DOHH2 (cell line): ENCODE results near the gene NBPF1.
"Not testable (repeated sequence)": the region's sequence is repeated elsewhere in the genome, so short reads cannot be mapped to it uniquely, and the experiment has no call there.

Experiments
- H3F3A ChIP-seq: fragments of 200-600 bp; sonication (generic), shearing (Covaris generic); 2 replicates; pipeline ENCODE4 v1.6.0; 2016; ENCODE audit warnings: antibody characterized with exemption, mild to moderate bottlenecking; ENCODE audit not compliant: control insufficient read depth, insufficient read depth
- H3K27ac ChIP-seq: fragments of 200-600 bp; sonication (generic); 2 replicates; pipeline ENCODE4 v1.5.1; 2014; ENCODE audit warnings: low read depth, mild to moderate bottlenecking, low read length, moderate library complexity
- H3K27me3 ChIP-seq: fragments of 200-600 bp; sonication (generic); 2 replicates; pipeline ENCODE4 v1.6.1; 2014; ENCODE audit warnings: mild to moderate bottlenecking, low read length, mixed read lengths; ENCODE audit not compliant: control insufficient read depth
- H3K36me3 ChIP-seq: fragments of 200-600 bp; sonication (generic); 2 replicates; pipeline ENCODE4 v1.6.1; 2014; ENCODE audit warnings: mild to moderate bottlenecking, low read length, moderate library complexity, mixed read lengths; ENCODE audit not compliant: control insufficient read depth
- H3K4me1 ChIP-seq: fragments of 200-600 bp; sonication (generic); 2 replicates; pipeline ENCODE4 v1.6.1; 2014; ENCODE audit warnings: mild to moderate bottlenecking, low read length, mixed read lengths; ENCODE audit not compliant: control insufficient read depth
- H3K4me2 ChIP-seq: fragments of 200-600 bp; sonication (generic); 2 replicates; pipeline ENCODE4 v1.6.0; 2014; ENCODE audit warnings: mild to moderate bottlenecking, low read length, moderate library complexity
- H3K4me3 ChIP-seq: fragments of 200-600 bp; sonication (generic); 2 replicates; pipeline ENCODE4 v1.5.1; 2014; ENCODE audit warnings: mild to moderate bottlenecking, low read length, mixed read lengths
- H3K79me2 ChIP-seq: fragments of 200-600 bp; sonication (generic); 2 replicates; pipeline ENCODE4 v1.6.1; 2014; ENCODE audit warnings: mild to moderate bottlenecking, low read length, mixed read lengths; ENCODE audit not compliant: control insufficient read depth
- H3K9me2 ChIP-seq: fragments of 200-600 bp; sonication (generic); replicated peaks from 2 replicates; pipeline ENCODE4 v1.6.1; 2014; ENCODE audit warnings: mild to moderate bottlenecking, low read length, mixed read lengths; ENCODE audit not compliant: control insufficient read depth
- H3K9me3 ChIP-seq: fragments of 200-600 bp; sonication (generic); 2 replicates; pipeline ENCODE4 v1.6.1; 2014; ENCODE audit warnings: antibody characterized with exemption, low read length, mixed read lengths; ENCODE audit not compliant: control insufficient read depth, insufficient read depth
- H4K20me1 ChIP-seq: fragments of 200-600 bp; sonication (generic); 2 replicates; pipeline ENCODE4 v1.6.0; 2014; ENCODE audit warnings: low read depth, mild to moderate bottlenecking, antibody characterized with exemption, low read length, moderate library complexity; ENCODE audit not compliant: control insufficient read depth, insufficient read depth

Gene NBPF1

DNA sequence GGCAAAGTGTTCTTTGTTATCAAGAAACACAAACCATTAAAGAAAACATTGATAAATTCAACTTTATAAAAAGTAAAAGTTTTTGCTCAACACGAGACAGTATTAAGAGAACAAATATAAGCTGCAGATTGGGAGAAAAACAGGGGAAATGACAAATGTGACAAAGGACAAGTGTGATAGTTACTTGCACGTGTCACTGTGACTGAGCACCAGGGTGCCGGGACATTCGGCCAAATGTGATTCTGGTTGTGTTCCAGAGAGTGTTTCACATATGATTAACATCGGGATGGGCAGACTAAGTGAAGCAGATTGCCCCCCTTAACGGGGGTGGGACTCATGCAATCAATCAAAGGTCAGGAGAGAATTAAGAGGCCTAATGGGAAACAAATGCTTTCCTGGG is 52.9 kb downstream of the NBPF1 start:
- H3K36me3 ChIP-seq, H4K20me1 ChIP-seq, H3K9me2 ChIP-seq, H3K79me2 ChIP-seq, H3F3A ChIP-seq, H3K27me3 ChIP-seq, H3K4me1 ChIP-seq, H3K4me3 ChIP-seq, H3K27ac ChIP-seq, H3K9me3 ChIP-seq, H3K4me2 ChIP-seq: not testable (repeated sequence)

DNA sequence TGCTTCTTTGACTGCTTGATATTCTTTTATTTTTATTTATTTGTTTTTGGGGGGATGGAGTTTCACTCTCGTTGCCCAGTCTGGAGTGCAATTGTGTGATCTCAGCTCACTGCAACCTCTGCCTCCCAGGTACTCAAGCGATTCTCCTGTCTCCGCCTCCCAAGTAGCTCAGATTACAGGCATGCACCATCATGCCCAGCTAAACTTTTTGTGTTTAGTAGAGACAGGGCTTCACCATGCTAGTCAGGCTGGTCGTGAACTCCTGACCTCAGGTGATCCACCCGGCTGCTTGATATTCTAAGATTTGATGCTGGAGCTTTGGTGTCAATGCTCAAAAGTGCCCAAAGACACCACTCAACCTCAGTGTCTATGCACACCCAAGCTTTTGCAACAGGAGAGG is 53.7 kb downstream of the NBPF1 start:
- H3F3A ChIP-seq, H3K4me3 ChIP-seq, H3K27me3 ChIP-seq, H3K9me3 ChIP-seq, H4K20me1 ChIP-seq, H3K79me2 ChIP-seq, H3K36me3 ChIP-seq, H3K4me1 ChIP-seq, H3K4me2 ChIP-seq, H3K27ac ChIP-seq, H3K9me2 ChIP-seq: not testable (repeated sequence)

DNA sequence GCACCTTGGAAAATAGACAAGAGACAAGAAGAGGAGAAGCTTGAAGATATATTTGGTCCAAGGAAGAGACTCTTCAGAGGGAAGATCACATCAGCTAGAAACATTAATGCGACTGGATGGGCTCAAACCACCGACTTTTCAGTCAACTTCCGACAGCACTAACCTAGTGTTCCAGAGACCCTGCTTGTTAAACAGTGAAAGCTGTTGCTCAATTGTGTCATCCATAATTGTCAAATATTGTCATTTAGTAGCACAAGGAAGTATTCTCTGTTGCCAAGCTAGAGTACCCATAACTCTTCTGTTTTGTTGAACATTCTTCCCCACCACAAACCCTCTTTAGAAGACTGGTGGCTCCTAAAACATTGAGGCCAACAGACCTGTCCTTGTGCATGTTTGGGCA is 56.3 kb downstream of the NBPF1 start:
- not testable (repeated sequence) for H3K79me2 ChIP-seq, H3K4me3 ChIP-seq, H3K27me3 ChIP-seq, H3K36me3 ChIP-seq, H3K27ac ChIP-seq, H3K9me2 ChIP-seq, H3F3A ChIP-seq, H3K4me1 ChIP-seq, H4K20me1 ChIP-seq, H3K9me3 ChIP-seq, H3K4me2 ChIP-seq

DNA sequence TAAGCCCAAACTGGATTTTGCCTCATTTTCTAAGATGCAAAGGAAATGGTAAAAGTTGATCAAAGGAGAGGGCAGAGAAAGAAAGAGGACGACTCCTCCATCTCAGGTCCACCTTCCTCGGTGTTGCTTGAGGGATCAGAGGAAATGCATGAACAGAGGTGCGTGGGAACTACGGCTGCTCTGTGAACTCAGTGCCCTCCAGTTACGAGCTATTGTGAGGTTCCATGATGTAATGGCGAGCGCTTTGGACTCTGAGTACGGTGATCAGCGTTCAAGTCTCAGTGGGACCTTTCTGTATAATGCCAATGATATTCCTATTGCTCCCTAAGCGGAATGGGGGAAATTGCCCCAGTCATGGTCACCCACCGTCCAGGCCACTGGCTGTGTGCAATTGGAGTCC is 60.1 kb downstream of the NBPF1 start:
- not testable (repeated sequence) for H3K4me3 ChIP-seq, H3K9me2 ChIP-seq, H3K4me1 ChIP-seq, H3K27ac ChIP-seq, H3K4me2 ChIP-seq, H3K27me3 ChIP-seq, H3K79me2 ChIP-seq, H3K36me3 ChIP-seq, H3F3A ChIP-seq, H3K9me3 ChIP-seq, H4K20me1 ChIP-seq

DNA sequence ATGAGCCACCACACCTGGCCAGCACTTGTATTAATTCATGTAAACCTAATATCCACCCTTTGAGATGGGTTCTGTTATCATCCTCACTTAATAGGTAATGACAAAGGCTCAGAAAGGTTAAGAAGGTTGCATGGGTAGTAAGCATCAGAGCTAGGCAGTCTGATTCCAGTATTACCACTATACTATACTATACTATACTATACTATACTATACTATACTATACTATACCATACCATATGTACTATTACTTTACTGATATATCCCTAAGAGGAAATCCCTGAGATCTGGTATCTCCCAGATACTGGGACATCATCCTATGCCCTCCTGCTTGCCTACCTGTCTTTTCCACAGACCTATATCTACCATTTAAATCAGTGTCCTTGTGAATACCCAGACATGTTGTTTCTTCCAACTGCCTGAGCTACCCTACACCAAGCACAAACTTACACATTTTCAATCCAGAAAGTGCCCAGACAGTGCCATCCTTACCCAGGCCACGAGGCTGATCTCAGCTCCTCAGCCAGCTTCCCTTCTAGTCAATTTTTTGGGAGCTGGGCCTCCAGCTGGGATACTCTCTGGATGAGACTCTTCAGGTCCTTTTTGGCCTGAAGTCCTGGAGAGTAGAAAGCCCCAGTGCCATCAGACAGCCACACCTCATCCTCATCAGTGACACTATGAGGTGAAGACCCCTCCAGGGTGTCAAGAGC is 63.0 kb downstream of the NBPF1 start:
- H3K36me3 ChIP-seq, H4K20me1 ChIP-seq, H3F3A ChIP-seq, H3K79me2 ChIP-seq, H3K27ac ChIP-seq, H3K4me1 ChIP-seq, H3K4me3 ChIP-seq, H3K9me3 ChIP-seq, H3K4me2 ChIP-seq, H3K9me2 ChIP-seq, H3K27me3 ChIP-seq: not testable (repeated sequence)

GRCh38 chr1:16549545-16549944 is 63.8 kb downstream of the NBPF1 start:
- H3F3A ChIP-seq, H3K9me3 ChIP-seq, H3K36me3 ChIP-seq, H3K4me3 ChIP-seq, H3K4me2 ChIP-seq, H3K27me3 ChIP-seq, H3K27ac ChIP-seq, H3K79me2 ChIP-seq, H3K9me2 ChIP-seq, H4K20me1 ChIP-seq, H3K4me1 ChIP-seq: not testable (repeated sequence)

DNA sequence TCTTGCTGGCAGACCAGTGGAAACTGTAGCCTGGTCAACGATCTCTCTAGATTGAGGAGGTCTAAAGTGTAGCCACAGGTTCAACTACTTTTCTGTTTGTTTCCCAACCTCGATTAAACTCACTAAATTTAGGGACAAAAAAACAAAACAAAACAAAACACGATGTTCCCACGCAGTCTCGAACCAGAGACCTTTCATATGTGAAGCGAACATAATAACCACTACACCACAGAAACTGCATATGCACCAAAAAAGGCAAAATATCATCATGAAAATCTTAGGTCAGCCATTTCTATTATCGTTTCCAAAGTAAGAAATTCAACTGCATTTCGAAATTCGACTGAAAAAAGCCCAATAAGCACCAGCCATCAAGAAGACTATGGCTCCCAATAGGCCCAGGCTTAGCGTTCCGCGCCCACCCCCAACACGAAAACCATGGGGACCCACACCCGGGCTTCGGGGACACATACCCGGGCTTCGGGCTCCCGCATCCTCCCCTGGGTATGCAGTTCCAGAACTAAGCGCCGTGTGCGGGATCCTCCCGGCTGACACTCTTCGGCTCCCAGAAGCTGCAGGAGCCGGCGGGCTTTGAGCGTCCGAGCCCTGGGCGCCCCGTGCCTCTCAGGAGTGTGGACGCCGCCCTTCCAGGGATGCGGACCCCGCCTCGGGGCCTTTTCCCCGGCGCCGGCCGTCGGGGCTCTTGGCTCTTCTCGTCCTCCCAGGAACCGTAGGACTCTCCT is 65.7 kb downstream of the NBPF1 start:
- not testable (repeated sequence) for H3K36me3 ChIP-seq, H3K4me1 ChIP-seq, H3K4me3 ChIP-seq, H3K79me2 ChIP-seq, H4K20me1 ChIP-seq, H3K27me3 ChIP-seq, H3K27ac ChIP-seq, H3K4me2 ChIP-seq, H3K9me2 ChIP-seq, H3K9me3 ChIP-seq, H3F3A ChIP-seq

GRCh38 chr1:16545682-16546095 is 67.7 kb downstream of the NBPF1 start:
- not testable (repeated sequence) for H3K27ac ChIP-seq, H3K27me3 ChIP-seq, H3K4me1 ChIP-seq, H3K79me2 ChIP-seq, H3K36me3 ChIP-seq, H3K4me3 ChIP-seq, H4K20me1 ChIP-seq, H3K4me2 ChIP-seq, H3F3A ChIP-seq, H3K9me3 ChIP-seq, H3K9me2 ChIP-seq
